Stimulated activated CD4-positive, alpha-beta T cell treated with anti-CD3 and anti-CD28 coated beads, Interleukin-12 subunit alpha, Interleukin-12 subunit beta, amount 100 ng/mL, for 48 hours (primary cell): ENCODE data around the gene DVL1.
"Not testable (repeated sequence)": the region's sequence is repeated elsewhere in the genome, so short reads cannot be mapped to it uniquely, and the experiment has no call there.

Experiments used
- DNase-seq, 3 donors: peaks; one replicate each; pipeline ENCODE4 v3.0.0-alpha.2; 2020; ENCODE audit warnings: low read depth in 2 of 3, low spot score in 1 of 3

DVL1 gene

DNA sequence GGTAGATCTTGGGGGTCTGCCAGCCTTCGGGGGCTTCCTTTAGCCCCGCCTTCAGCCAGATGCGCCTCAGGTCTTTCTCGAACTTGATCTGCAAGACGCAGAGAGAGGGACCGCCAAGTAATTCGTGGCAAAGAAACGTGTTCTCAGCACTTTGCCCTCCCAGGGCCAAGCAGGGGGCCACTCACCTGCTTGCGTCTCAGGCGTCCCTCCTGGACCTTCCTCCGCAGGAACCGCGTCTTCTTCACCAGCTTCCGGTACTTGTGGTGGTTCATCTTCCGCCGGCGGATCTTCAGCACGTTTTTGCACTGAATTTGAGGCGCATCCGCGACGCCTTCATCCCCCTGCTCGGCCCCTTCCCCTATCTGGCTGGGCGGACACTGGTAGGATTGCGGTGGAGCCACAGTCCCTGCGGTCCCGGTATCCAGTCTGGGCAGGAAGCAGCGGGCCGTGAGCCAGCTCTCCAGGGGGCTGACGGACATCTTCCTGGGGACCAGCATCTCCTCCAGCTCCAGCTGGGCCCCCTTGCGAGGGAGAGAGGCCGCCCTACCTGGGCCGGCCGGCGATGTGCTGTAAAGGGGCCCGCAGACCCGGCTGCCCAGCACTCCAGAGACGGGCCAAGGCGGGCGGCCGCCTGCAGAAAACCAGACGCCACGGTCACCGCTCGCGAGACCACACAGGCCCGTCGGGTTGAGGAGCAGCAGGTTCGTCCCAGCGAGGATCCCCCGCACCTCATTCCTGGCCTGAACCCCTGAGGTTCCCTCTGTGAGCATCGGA is 24.8 kb upstream of the DVL1 start:
- no peak for DNase-seq

DNA sequence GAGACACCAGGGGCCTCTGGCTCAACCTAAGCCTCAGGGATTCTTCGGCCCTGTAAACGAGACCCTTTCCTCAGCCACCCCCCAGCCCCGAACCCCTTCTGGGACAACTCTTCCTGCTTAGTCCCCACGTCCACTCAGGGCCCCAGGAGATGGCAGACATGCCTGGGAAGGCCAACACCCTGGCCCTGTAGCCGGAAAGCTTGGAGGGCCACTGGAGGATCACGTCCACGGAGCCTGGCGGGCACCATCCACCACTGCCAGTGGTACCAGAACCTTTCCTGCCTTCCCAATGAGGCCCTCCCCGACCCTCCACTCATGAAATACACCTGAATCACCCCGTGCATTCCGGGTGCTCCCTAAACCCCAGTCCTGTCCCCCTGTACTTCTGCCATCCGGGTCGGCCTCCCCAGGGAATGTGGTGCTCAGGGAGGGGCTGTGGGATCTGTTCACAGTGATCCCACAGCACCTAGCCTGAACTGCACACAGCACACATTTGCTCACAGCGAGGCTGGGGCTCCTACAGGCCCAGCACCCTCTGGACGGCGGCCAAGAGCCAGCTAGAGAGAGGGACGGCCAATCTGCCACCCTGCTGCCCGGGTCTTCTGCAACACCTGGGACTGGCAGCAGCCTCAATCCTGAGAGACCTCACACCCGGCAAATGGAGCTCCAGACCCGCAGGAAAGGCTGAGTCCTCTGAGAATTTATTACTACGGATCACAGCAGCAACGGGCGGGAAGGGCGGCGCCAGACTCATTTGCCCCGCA is 24.0 kb upstream of the DVL1 start:
- no peak for DNase-seq

DNA sequence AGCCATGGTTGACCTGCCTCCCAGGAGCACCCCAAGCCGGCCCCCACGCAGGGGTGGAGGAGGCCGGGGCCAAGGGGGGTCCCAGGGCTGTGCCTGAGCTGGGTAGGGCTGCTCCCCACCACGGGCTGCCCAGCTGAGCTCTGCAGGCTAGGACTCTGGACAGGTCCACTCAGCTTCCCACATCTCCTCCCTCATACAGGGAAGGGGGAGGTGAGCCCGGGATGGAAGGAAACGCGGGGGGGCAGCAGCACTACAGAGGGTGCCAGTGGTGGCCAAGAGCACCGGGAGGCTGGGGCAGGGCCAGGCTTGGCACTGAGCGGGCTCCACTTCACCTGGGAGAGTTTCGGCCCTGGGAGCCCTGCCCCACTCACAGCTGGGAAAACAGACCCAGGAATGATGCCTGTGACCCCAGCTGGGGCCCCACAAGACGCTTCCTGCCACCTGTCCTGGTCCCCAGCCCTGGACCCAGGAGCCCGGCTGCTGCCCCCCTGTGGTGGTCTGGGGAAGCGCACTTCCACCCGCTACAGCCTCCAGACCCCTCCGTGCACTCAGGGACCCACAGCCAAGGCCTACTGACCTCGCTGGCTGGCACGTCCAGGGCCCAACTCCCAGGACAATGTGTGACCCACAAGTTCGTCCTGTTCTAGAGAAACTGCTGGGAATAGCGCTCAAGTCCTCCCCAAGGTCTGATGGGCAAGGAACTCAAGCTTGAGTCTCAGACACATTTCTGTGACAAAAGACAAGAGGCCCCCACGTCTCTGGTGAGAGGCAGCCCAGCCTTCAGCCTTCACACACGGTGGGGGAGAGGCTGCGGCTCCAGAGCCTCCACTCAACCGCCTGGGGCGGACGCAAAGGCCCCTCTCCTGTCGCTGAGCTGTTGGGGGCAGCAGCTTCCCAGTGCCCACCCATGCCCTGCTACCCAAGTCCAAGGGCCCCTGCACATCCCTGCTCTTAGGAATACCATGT is 22.8 kb upstream of the DVL1 start:
- peak; percentile 53 to 89 (median 72) for DNase-seq

DNA sequence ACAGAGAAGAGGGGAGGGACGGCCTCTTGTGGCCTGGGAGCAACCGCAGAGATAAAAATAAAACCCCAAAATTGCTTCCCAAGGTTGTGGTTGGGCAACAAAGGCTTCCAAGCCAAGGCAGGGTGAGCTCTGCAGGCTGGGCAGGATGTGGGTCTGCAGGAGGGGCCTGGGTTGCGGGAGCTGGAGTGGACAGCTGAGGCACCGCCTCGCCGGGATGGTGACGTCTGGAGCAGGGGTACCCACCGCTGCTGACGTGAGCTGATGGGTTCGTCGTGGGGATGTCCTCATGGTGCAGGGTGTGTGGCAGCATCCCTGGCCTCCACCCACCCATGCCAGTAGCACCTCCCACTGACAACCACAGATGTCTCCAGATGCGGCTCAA is 22.1 kb upstream of the DVL1 start:
- no peak for DNase-seq

DNA sequence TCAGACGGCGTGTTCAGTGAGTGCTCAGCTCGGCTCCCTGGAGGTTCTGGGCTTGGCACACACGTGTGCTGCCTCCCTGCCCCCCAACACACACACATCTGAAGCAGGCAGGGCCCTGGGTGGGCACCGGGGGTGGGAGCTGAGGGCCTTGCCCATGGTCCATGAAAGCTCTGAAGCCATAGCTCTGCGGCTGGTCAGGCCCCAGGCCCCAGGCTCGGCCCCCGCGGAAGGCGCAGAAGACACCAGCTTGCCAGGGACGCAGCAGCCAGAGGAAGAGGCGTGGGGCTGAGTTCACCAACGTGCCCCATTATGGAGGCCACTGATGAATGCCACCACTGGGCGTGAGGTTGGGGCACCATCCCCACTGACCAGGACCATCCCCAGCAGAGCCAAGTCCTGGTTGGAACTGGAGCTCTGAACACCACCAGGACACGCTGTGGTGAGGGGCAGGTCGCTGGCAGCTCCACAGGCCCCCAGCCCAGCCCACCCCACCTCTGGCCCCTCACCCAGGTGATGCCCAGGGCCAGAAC is 21.6 kb upstream of the DVL1 start:
- no peak for DNase-seq

DNA sequence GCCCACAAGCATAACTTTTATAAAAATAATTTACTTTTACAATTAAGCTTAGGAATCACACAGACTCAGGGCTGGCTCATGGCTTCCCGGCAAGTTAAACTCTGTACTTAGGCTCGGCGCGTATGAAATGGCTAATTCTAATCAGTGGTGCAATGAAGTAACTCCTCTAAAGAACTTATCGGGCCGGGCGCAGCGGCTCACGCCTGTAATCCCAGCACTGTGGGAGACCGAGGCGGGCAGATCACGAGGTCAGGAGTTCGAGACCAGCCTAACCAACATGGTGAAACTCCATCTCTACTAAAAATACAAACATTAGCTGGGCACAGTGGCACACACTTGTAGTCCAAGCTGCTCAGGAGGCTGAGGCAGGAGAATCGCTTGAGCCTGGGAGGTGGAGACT is 20.9 kb upstream of the DVL1 start:
- not testable (repeated sequence) for DNase-seq

DNA sequence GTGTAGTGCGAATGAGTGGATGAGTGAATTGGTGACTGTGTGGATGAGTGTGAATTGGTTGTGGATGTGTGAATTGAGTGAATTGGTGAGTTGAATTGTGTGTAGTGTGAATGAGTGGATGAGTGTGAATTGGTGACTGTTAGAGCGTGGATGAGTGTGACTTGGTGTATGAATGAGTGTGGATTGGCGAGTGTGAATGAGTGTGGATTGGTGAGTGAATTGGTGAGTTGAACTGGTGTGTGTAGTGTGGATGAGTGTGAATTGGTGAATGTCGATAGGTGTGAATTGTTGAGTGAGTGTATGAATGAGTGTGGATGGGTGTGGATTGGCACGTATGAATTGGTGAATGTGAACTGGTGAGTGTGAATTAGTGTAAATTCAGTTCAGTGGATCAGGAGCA is 18.1 kb upstream of the DVL1 start:
- no peak for DNase-seq

DNA sequence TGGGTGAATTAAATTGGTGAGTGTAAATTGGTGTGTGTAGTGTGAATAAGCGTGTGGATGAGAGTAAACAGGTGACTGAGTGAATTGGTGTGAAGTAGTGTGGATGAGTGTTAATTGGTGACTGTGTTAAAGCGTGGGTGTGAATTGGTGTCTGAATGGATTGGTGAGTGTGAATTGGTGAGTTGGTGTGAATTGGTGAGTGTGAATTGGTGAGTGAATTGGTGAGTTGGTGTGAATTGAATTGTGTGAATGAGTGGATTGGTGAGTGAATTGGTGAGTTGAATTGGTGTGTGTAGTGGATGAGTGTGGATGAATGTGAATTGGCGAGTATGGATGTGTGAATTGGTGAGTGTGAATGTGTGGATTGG is 17.5 kb upstream of the DVL1 start:
- no peak for DNase-seq

DNA sequence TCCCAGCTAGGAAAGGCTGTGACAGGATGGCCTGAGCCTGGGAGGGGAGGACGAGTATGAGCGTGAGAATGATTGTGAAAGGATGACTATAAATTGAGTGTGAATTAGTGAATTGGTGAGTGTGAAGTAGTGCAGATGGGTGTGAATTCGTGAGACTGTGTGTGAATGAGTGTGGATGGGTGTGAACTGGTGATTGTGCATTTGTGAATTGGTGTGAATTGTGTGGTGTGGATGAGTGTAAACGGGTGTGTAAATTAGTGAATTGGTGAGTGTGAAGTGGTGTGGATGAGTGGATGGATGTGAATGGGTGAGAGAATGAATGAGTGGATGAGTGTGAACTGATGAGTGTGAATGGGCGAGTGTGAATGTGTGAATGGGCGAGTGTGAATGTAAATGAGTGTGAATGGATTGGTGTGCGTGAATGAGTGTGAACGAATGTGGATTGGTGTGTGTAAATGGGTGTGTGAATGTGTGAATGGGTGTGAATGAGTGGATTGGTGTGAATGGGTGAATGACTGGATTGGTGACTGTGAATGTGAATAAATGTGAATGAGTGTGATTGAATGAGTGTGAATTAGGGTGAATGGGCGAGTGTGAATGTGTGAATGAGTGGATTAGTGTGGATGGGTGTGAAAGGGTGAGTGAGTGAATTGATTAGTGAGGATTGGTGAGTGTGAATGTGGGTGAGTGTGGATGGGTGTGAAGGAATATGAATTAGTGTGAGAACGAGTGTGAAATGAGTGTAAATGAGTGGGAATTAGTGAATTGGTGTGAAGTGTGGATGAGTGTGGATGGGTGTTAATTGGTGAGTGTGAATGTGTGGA is 16.9 kb upstream of the DVL1 start:
- no peak for DNase-seq

DNA sequence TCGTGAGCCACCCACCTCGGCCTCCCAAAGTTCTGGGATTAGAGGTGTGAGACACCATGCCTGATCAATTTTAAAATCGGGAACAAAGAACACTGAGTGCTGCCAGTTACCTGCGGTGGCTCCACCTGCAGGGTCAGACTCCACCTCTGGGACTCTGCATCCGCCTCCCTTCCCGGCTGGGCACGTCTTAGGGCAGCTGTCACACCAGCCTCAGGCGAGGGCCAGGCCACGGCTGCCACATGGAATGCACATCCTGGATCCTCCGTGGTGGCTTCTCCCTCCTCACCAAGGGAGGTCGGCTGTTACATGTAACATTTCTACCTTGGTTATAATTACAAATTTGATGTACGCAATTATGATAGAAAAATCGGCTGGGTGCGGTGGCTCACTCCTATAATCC is 15.0 kb upstream of the DVL1 start:
- DNase-seq: no peak

DNA sequence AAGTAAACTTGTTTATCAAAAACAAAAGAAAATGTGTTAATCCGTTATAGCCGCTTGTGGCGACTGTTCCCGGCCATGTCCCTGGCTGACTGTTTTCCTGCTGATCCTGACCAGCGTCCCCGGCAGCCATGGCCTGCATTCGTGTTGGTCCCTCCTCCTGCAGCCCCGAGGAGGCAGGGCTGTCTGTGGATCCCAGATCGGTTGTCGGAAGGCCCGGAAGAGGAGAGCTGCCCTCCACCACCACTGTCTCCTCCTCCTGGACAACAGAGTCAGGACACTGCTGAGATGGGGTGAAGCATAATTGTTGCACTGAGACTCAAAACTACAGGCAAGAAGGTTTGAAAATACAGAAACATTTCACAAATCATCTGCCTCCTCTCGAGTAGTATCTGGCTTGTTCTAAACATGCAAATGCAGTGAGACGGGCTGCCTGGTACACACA is 12.8 kb upstream of the DVL1 start:
- DNase-seq: no peak

DNA sequence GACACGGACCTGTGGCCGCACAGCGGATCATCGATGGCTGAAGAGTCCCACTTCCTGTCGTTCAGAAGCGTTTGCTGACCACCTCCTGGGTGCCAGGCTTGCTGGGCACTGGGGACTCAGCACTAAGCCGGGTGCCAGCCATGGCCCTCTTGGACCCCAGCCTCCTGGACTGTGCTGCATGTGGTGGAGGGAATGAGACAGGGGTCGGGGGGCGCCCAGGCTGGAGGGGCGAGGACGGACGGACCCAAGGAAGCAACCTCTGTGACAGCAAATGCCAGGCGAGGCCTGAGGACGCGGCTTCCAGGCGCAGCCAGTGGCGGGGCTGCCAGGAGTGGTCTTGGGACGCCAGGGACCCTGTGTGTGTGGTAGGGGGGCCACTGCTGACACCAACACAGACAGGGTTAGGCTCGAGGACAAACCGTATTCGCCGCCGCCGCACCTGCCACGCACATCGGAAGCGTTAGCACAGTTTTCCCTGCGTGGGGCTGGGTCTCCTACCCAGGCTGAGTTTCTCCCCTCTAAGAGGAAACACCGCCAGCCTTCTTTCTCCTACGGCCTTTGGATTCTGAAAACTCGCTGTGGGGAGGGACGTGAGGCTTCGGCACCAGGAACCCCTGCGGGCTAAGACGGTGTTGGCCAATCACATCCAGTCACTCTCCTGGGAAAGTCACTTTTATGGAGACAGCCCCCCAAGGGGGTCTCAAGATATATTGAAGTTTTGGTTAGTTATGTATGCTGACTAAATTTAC is 12.2 kb upstream of the DVL1 start:
- no peak for DNase-seq

DNA sequence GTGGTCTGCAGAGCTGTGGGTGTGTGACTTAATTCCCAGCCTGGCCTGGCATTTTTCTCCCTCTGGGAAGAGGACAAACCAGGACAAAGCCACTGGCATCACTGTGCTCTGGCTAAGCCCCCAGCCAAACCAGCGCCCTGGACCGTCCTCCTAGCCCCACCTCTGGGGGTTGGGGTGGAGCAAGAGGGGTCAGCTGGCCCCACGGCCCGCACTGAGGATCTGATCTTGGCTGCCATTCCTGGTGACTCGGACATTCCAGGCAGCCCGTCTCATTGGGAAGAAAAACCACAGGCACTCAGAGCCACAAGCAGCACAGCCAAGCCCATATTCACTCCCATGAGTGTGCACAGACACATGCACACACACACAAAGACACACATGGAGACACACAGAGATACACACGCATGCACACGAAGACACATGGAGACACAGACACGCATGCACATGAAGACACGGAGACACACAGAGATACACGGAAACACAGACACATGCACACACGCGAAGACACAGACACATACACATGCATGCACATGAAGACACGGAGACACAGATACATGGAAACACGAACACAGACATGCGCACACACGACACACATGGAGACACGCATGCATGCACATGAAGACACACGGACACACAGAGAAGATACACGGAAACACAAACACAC is 11.4 kb upstream of the DVL1 start:
- no peak for DNase-seq

DNA sequence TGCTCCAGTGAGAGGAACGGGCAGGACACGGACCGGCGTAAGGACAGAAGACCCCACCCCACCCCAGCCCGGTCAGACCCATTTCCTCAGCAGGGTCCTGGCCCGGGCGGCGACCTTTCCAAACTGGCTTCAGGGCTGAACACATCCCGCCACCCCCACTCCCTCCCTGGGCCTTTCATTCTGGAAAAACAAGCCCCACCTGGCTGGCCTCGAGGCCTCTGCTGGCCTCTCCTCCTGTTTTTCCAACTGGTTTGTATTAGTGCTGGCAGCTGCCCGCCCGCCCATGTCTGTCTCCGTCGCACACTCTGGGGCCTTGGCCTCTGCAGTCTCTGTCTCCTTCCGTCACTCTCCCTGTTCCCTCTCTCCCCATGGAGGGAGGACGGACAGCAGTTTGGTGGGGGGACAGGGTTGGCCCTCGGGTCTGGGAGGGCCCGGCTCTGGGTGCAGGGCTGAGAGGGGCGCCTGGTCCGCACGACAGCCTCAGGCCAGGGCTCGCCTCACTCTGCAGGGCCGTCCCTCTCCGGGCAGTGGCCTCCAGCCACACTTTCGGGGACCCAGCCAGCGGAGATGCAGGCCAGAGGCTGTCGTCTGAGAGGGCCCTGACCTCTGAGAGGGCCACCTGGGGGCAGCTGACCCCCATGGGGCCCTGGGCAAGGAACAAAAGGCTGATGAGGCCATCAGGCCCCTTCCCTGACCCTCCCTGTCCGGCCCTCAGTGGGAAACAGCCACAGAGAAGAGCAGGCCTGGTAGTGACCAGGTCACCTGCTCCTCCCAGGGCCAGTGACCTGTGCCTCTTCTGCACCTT is 10.6 kb upstream of the DVL1 start:
- DNase-seq: no peak

DNA sequence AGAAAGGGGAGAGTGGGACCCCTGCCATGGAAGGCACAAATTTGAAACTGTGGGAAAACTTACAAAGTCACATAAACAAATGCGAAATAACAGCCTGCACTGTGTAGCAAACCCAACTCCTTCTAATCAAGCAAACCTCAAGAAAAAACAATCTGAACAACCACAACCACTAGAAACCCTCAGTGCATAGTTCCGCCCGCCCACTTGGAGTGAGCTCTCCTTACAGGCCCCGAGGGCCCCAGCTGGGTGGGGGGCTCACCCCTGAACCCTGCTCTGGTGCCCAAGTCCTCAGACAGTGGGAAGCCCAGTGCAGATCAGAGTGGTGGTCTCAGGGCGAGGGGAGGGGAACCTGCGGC is 10.1 kb upstream of the DVL1 start:
- no peak for DNase-seq

DNA sequence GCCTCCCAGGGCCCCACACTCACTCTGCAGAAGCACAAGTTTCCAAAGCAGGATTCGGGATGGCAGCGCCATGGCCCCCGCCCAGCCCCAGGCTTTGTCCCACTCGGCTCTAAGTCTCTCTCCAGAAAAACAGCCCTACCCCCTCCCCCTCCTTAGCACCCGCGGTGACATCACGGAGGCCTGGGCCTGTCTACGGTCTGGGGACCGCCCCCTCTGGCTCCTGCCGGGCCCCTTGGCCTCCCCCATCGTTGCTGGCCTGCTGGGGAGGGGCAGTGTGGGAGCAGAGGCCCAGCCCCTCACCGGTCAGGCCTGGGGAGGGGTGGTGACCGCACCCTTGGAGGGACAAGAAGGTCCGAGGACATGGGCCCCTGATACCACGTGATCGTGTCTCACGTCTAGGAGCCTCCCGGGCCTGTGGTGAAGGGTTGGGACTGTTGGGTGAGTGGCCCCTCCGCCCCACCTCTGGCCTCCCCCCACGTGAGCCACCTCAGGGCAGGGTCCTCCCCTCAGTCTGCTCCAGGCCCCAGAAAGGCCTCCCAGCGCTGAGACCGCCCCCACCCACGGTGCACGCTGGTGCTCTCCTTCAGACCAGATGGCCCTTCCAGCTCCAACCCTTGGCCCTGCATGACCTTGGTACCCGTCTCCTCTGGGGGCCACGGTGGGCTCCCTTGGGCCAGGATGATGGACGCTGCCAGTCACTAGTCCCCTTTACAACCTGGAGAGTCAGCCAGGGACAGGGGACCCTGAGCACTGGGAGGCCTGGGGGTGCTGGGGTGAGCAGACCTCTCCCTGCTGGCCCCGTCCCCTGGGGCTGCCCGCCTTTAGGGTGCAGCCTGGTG is 9.4 kb upstream of the DVL1 start, which contains the start of gene MXRA8:
TSS of gene MXRA8 (minus strand) at position 123 of the 839 bp plus-strand sequence. CDS start at position 72, 51 bp downstream.
- no peak for DNase-seq

DNA sequence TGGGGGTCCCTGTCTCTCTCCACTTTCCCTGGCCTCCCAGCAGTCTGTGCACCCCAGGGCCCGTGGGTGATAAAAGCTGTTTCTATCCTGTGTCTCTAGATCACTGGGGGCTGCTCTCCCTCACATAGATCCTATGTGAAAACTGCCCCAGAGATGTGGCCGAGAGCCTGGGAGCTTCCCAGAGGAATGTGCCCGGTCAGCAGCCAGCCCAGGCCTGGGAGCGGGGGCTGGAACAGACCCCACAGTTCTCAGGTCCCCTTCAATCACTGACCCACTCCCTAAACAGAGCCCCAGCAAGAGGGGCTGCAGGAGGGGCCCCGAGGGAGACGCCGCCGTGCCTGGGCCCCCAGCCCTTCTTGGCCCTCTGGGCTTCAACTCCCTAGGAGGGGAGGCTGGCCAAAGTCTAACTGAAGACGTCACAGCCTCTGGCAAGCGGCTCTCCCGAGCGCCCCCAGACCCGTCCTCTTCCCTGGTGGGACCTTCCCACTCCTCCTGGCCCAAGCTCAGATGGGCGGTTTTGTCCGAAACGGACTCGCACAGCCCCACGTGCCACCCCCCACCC is 8.7 kb upstream of the DVL1 start:
- DNase-seq: no peak
